Hepatocyte (in vitro differentiated cells): Measurements from ENCODE around the gene TMEM123. TPM values are rescaled to one million over a fixed set of nuclear protein-coding genes. Genes with fewer than 3 reads are reported as not detected.

Source experiments
- DNase-seq: peaks from one replicate; pipeline ENCODE4 v3.0.0-alpha.2; 2016; ENCODE audit warnings: low spot score
- H2AFZ ChIP-seq: fragments of 200-600 bp; sonication (generic); 2 replicates; pipeline ENCODE4 v1.6.0; 2016; ENCODE audit warnings: antibody characterized with exemption, mild to moderate bottlenecking
- H3K27ac ChIP-seq: fragments of 200-600 bp; sonication (generic); 2 replicates; pipeline ENCODE4 v1.5.1; 2016; ENCODE audit warnings: mild to moderate bottlenecking
- H3K27me3 ChIP-seq: fragments of 200-600 bp; sonication (generic); 2 replicates; pipeline ENCODE4 v1.6.1; 2016
- H3K36me3 ChIP-seq: fragments of 200-600 bp; sonication (generic); replicated peaks from 2 replicates; pipeline ENCODE4 v1.5.1; 2016; ENCODE audit warnings: low read depth; ENCODE audit not compliant: insufficient read depth
- H3K4me1 ChIP-seq: fragments of 200-600 bp; sonication (generic); 2 replicates; pipeline ENCODE4 v1.5.1; 2016; ENCODE audit warnings: mild to moderate bottlenecking, moderate library complexity; ENCODE audit not compliant: insufficient read depth
- H3K4me2 ChIP-seq: fragments of 200-600 bp; sonication (generic); 2 replicates; pipeline ENCODE4 v1.6.0; 2016
- H3K4me3 ChIP-seq: fragments of 200-600 bp; sonication (generic); 2 replicates; pipeline ENCODE4 v1.5.1; 2016; ENCODE audit warnings: mild to moderate bottlenecking
- H3K79me2 ChIP-seq: fragments of 200-600 bp; sonication (generic); 2 replicates; pipeline ENCODE4 v1.6.0; 2017; ENCODE audit warnings: mild to moderate bottlenecking
- H3K9me2 ChIP-seq: fragments of 200-600 bp; sonication (generic); replicated peaks from 2 replicates; pipeline ENCODE4 v1.6.0; 2017; ENCODE audit warnings: mild to moderate bottlenecking; ENCODE audit not compliant: insufficient read depth
- H3K9me3 ChIP-seq: fragments of 200-600 bp; sonication (generic); 2 replicates; pipeline ENCODE4 v1.5.1; 2016; ENCODE audit warnings: low read depth, mild to moderate bottlenecking
- H4K20me1 ChIP-seq: fragments of 200-600 bp; sonication (generic); 2 replicates; pipeline ENCODE4 v1.6.0; 2016; ENCODE audit warnings: mild to moderate bottlenecking; ENCODE audit not compliant: insufficient read depth, poor library complexity, severe bottlenecking
- CTCF ChIP-seq: fragments of 200-600 bp; sonication (generic); IDR thresholded peaks from 2 replicates; pipeline ENCODE4 v1.5.1; 2016; ENCODE audit warnings: antibody characterized with exemption, mild to moderate bottlenecking; ENCODE audit not compliant: poor library complexity
- EZH2 ChIP-seq: fragments of 200-600 bp; sonication (generic); IDR thresholded peaks from 2 replicates; pipeline ENCODE4 v1.6.1; 2016; ENCODE audit warnings: antibody characterized with exemption, mild to moderate bottlenecking, borderline replicate concordance
- EZH2phosphoT487 ChIP-seq: fragments of 200-600 bp; sonication (generic); IDR thresholded peaks from one replicate; pipeline ENCODE4 v1.6.1; 2018; ENCODE audit warnings: antibody characterized with exemption, mild to moderate bottlenecking, low read depth, moderate library complexity; ENCODE audit not compliant: unreplicated experiment, severe bottlenecking
- WGBS: methylation state at CpG from one replicate; pipeline ENCODE4 v1.1.6; 2016; ENCODE audit warnings: low lambda C conversion rate; ENCODE audit errors: missing lambda C conversion rate; 5-methylcytosine and 5-hydroxymethylcytosine counted together
- polyA plus RNA-seq: library from polyadenylated mRNA; unstranded; fragments of >200 nt; fragmentation: Nextera tagmentation; extraction: Ambion mirVana; gene quantifications from 2 replicates; pipeline ENCODE4 v1.2.1, GENCODE V29; 2016
- total RNA-seq: library from RNA; depleted of rRNA; stranded (reverse); fragments of >200 nt; gene quantifications from 2 replicates; pipeline ENCODE4 v1.2.3, GENCODE V29; 2014

Gene TMEM123
- total and polyA plus RNA-seq, 2 experiments from 2014 or later, result 122 to 182 TPM

- 92% methylated on average over 6 of the region's 6 CpGs for whole genome bisulfite sequencing
- Histone ChIP-seq H3K27ac (no peak overlapping the region), H2AFZ (no peak overlapping the region), H3K9me3 (no peaks in the 10 kb centered on the region), H3K27me3 (no peaks in the 10 kb centered on the region), H3K9me2 (no peaks in the 10 kb centered on the region), H3K79me2 (peaks cover 22% of the 10 kb centered on the region), H3K4me1 (no peaks in the 10 kb centered on the region), H3K4me2 (no peak overlapping the region), H3K4me3 (no peak overlapping the region), H4K20me1 (peaks cover 5% of the 10 kb centered on the region), H3K36me3 (no peaks in the 10 kb centered on the region)
- no peak for TF ChIP-seq EZH2phosphoT487
- TF ChIP-seq EZH2, result no peak
- TF ChIP-seq CTCF, result no peak
- no peak for DNase-seq
These were observed 56.7 kb downstream of the TMEM123 start for GRCh38 chr11:102395720-102396393.

GRCh38 chr11:102393272-102393730 lies 59.3 kb downstream of the TMEM123 start:
- Histone ChIP-seq H3K4me3 (no peak overlapping the region), H3K4me2 (no peak overlapping the region), H3K79me2 (peaks cover 27% of the 10 kb centered on the region), H3K27ac (no peak overlapping the region), H3K9me2 (no peaks in the 10 kb centered on the region), H3K36me3 (no peaks in the 10 kb centered on the region), H3K4me1 (no peaks in the 10 kb centered on the region), H4K20me1 (peaks cover 5% of the 10 kb centered on the region), H3K9me3 (no peaks in the 10 kb centered on the region), H3K27me3 (no peaks in the 10 kb centered on the region), H2AFZ (no peak overlapping the region)
- 100% methylated on average over 2 of the region's 2 CpGs for WGBS
- TF ChIP-seq CTCF (no peak), EZH2phosphoT487 (no peak), EZH2 (no peak)
- DNase-seq, result no peak

GRCh38 chr11:102391549-102392237 lies 60.9 kb downstream of the TMEM123 start:
- Histone ChIP-seq H3K9me3 (no peaks in the 10 kb centered on the region), H3K9me2 (no peaks in the 10 kb centered on the region), H3K4me3 (no peak overlapping the region), H3K79me2 (peaks cover 28% of the 10 kb centered on the region), H4K20me1 (peaks cover 5% of the 10 kb centered on the region), H3K27me3 (no peaks in the 10 kb centered on the region), H2AFZ (no peak overlapping the region), H3K27ac (no peak overlapping the region), H3K36me3 (no peaks in the 10 kb centered on the region), H3K4me2 (no peak overlapping the region), H3K4me1 (peaks cover 4% of the 10 kb centered on the region)
- TF ChIP-seq CTCF (no peak), EZH2 (no peak), EZH2phosphoT487 (no peak)
- no peak for DNase-seq
- 94% methylated on average over 4 of the region's 4 CpGs for WGBS
